T-helper 9 cell (primary cell): ENCODE measurements around the gene CEND1.

Source experiments
- DNase-seq: peaks from one replicate; pipeline ENCODE4 v3.0.0-alpha.2; 2020

The CEND1 gene

DNA sequence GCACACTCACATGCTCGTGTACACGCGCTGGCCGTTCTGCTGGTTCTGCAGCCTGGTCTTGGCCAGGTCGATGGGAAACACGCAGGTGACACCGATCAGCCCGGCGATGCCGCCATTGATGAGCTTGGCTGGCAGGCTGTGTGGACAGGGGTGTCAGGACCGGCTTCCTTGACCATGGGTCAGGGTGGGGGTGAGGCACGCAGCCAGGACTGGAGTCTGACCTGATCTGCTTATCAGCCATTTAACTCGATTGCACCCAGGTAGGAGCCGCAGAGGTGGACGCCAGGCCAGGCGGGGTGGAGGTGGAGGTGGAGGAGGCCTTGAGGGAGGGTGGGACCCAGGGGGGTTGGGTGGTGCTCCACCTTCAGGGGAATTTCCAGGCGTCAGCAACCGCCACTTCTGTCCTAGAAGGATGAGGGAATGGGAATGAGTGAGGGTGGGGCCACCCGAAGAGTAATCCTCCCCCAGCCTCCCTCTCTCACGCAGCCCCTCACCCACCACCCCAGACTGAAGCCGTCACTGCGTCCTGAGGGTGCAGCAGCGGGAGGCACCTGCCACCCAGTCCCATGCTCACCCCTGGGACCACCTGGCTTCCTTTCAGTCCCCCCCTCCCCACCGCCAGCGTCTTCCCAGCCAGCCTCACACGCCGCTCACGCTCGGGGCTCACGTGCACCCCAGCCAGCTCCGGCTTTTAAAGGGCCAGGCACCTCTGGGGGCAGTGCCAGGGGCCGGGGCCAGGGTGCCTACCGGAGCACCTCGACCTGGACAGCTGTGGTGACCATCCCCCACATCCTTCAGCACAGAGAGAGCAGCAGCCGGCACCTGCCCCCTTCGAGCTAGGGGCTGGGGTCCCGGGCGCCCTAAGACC lies 5.1 kb upstream of the CEND1 start:
- DNase-seq = no peak

- no peak for DNase-seq
Observed at GRCh38 chr11:794013-794765, 4.3 kb upstream of the CEND1 start.

DNA sequence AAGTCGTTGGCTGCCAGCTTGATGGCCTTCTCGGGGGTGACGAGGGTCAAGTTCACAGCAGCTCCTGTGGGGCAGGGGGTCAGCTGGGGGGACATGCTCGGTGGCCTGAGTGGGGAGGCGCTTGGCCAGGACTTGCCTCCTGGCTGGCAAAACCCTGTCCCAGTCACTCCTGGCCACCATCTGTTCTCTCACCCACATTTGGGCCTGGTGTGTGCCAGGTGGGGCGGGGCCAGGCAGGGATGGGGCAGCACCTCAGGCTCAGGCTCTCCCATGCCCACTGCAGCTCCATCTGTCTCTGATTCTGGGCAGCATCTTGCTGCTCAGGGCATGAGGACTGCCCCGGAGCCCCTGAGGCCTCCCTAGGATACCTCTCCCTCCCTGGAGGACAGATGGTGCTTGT lies 3.7 kb upstream of the CEND1 start:
- no peak for DNase-seq

DNA sequence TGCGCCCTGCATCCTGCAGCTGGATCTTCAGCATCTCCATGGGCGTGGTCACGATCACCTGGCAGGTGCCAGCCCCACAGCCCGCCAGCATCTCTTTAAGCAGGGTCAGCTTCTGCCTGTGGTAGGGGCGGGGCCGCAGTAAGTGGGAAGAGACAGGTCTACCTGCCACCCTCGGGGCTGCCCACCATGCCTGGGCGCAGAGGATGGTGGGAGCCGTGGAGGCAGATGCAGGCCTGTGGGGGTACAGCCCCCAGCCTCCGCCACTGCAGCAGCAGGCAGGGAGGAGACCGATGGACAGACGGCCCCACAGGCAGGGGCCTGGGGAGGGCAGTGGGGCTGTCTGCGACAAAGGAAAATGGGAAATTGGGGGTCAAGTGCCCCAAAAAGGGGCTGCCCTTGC lies 3.0 kb upstream of the CEND1 start:
- DNase-seq = no peak

GRCh38 chr11:792535-792821 lies 2.6 kb upstream of the CEND1 start:
- DNase-seq = no peak

DNA sequence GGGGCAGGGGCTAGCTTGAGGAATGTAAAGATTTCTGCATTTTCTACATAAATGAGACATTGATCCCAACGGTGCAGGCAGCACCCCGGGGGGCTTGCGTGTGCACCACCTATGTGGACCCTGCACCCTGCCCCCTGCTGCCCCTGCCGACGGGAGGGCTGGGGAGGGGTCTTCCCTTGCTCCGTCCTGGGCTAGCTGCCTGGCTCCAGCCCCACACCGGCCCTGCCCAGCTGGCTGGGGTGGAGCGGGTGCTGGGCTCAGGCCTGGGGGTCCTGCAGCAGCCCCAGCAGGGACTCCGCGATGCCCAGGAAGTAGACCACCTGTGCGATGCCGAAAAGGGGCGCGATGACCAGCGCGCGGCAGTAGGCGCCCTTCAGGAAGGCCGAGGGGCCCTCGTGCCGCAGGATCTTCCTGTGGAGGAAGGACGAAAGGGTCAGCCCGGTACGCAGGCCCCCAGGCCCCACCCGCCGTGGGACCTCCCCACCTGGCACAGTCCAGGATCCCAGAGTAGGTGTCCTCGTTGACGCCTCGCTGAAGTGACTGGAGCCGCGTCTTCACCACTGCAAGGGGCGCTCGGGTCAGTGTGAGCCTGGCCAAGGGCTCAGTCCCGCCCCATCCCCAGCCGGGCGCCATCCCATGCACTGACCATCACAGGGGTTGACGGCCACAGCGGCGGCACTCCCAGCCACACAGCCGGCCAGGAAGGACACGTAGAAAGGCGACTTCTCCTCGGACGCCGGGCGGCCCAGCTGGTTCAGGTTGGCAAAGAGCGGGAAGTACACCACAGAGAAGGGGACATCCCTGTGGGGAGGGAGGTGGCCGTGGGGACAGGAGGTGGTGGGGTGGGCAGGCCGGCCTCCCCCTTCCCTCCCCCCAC lies 2.0 kb upstream of the CEND1 start:
- no peak for DNase-seq

- no peak for DNase-seq
Observed at GRCh38 chr11:790721-791564, 1.1 kb upstream of the CEND1 start.

DNA sequence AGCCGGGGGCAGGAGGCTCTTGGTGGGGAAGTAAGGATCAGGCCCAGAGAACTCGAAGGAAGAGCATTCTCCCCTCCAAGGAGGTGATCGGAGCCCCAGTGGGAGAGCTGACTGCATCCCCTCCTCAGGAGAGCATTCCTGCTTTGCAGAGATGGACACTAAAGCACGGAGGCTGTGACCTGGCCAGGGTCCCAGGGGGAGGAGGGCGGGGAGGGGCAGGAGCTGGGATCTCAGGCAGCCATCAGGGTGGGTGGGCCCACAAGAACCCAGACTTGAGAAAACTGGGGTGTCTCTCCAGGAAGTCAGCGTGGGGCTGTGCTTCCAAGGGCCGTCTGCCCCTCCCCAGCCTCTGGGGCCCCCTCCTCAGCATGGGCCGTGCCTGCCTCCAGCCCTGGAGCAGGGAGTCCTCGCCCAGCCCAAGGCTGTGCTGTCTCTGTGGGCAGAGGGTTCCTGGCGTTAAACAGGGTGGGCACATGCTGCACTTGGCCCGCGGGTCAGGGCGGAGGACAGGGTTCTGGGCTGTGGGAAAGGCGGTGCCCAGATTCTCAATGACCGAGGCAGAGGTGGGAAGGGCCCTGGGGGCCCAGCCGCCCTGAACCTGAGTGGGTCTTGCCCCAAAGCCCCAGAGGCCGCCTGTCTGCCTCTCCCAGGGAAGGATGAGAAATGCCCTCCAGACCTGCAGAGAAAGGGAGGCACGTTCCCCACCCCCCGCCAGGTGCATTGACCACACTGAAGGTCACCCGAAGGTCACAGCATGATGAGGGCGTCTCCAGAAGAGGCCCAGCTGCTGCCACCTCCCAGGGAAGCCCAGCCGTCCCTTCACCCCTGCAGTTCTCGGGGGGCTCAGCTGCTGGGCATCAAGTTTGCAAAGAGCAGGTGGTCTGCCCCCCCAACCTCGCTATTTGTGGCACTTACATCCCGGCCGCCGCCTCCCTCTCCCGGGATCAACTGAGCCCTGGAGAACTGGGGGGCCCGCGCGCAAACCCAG lies 643 bp downstream of the CEND1 start:
- DNase-seq = no peak

GRCh38 chr11:788009-788640 lies 1.8 kb downstream of the CEND1 start:
- no peak for DNase-seq

GRCh38 chr11:787084-787675 lies 2.7 kb downstream of the CEND1 start:
- no peak for DNase-seq

DNA sequence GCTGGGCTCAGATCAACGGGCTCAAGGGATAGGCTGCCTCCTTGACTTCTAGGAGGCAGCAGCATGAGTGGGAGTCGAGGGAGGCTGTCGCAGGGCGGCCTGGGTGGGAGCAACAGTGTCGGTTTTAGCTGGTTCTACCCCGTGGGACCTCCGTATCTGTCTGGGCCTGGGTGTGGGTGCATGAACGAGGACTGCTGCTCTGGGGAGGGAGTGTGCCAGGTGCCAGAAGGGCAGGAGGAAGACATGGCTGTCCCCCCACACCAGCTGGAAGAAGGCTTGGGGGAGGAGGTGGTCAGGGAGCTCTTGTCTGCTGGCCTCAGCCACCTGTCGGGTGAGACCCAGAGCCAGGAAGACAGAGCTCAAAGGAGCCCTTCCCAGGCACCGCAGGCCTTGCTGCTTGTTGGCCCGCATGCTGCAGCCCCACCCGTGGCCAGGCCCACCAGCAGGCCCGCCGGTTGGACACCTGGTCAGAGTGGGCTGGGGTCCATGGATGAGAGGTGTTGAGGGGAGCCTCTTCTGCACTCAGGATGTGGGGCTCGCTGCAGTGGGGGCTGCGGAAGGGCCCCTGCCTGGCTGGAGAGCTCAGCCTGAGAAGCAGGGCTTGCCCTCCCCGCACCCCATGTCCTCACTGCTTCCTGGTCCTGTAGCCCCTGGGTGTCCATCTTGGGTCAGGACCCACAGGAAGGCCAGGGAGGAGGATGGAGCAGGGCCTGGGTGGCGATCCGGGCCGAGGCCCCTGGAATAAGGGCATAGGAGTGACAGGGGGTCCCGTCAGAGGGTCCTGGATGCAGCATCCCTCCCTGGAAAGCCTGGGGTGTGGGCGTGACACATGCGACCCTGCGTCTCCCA lies 3.4 kb downstream of the CEND1 start:
- no peak for DNase-seq

GRCh38 chr11:783581-784015 lies 6.3 kb downstream of the CEND1 start:
- no peak for DNase-seq

GRCh38 chr11:782264-783174 lies 7.4 kb downstream of the CEND1 start:
- no peak for DNase-seq

- DNase-seq = no peak
Observed at GRCh38 chr11:779955-780532, 9.8 kb downstream of the CEND1 start.

- no peak for DNase-seq
Observed at GRCh38 chr11:778976-779954, 10.6 kb downstream of the CEND1 start.
